Measurements from ENCODE around the gene PVALEF.

PVALEF gene

GRCh38 chr17:81120149-81120484 is 45.2 kb upstream of the PVALEF start:
- no peak overlapping the region for H3K27ac ChIP-seq (replicated peaks)
- H3K27me3 ChIP-seq (ENCODE audit: insufficient read depth, poor library complexity, severe bottlenecking) = peaks cover 10% of the 10 kb centered on the region
- DNase-seq (ENCODE audit: low read depth in 1 of 2, low spot score in 1 of 2) = no peak
- H3K4me3 ChIP-seq (replicated peaks; ENCODE audit: insufficient read depth, low read length) = no peak overlapping the region
- TF ChIP-seq SPI1 (IDR thresholded peaks at IDR 0.05; ENCODE audit: borderline replicate concordance, low read depth) (no peak), GABPA (IDR thresholded peaks at IDR 0.05; ENCODE audit: low read depth) (no peak), POLR2AphosphoS5 (IDR thresholded peaks at IDR 0.05; ENCODE audit: low read depth) (no peak), REST (IDR thresholded peaks at IDR 0.05; ENCODE audit: insufficient replicate concordance, low read depth) (no peak), CTCF (IDR thresholded peaks at IDR 0.05; ENCODE audit: insufficient read depth, low read length) (no peak)

GRCh38 chr17:81120695-81121621 is 44.3 kb upstream of the PVALEF start:
- no peak for DNase-seq (ENCODE audit: low read depth in 1 of 2, low spot score in 1 of 2)
- TF ChIP-seq GABPA (IDR thresholded peaks at IDR 0.05; ENCODE audit: low read depth) (no peak), CTCF (IDR thresholded peaks at IDR 0.05; ENCODE audit: insufficient read depth, low read length) (no peak), POLR2AphosphoS5 (IDR thresholded peaks at IDR 0.05; ENCODE audit: low read depth) (no peak), SPI1 (IDR thresholded peaks at IDR 0.05; ENCODE audit: borderline replicate concordance, low read depth) (no peak), REST (IDR thresholded peaks at IDR 0.05; ENCODE audit: insufficient replicate concordance, low read depth) (no peak)
- peaks cover 10% of the 10 kb centered on the region for H3K27me3 ChIP-seq (ENCODE audit: insufficient read depth, poor library complexity, severe bottlenecking)
- H3K27ac ChIP-seq (replicated peaks) = no peak overlapping the region
- H3K4me3 ChIP-seq (replicated peaks; ENCODE audit: insufficient read depth, low read length) = no peak overlapping the region

GRCh38 chr17:81121841-81122733 is 43.2 kb upstream of the PVALEF start:
- no peak for DNase-seq (ENCODE audit: low read depth in 1 of 2, low spot score in 1 of 2)
- H3K27ac ChIP-seq (replicated peaks) = no peak overlapping the region
- no peak overlapping the region for H3K4me3 ChIP-seq (replicated peaks; ENCODE audit: insufficient read depth, low read length)
- peaks cover 7% of the 10 kb centered on the region for H3K27me3 ChIP-seq (ENCODE audit: insufficient read depth, poor library complexity, severe bottlenecking)
- TF ChIP-seq GABPA (IDR thresholded peaks at IDR 0.05; ENCODE audit: low read depth) (no peak), REST (IDR thresholded peaks at IDR 0.05; ENCODE audit: insufficient replicate concordance, low read depth) (no peak), CTCF (IDR thresholded peaks at IDR 0.05; ENCODE audit: insufficient read depth, low read length) (no peak), POLR2AphosphoS5 (IDR thresholded peaks at IDR 0.05; ENCODE audit: low read depth) (no peak), SPI1 (IDR thresholded peaks at IDR 0.05; ENCODE audit: borderline replicate concordance, low read depth) (no peak)
